Measurements from ENCODE around the gene PBX3. TPM values are rescaled to one million over a fixed set of nuclear protein-coding genes. Genes with fewer than 3 reads are reported as not detected.
A peak's percentile ranks its signal among the peaks of the same experiment; 100 is the strongest.

Gene PBX3
- total RNA-seq, 1 donor from 2014 or later: 48.6 TPM

DNA sequence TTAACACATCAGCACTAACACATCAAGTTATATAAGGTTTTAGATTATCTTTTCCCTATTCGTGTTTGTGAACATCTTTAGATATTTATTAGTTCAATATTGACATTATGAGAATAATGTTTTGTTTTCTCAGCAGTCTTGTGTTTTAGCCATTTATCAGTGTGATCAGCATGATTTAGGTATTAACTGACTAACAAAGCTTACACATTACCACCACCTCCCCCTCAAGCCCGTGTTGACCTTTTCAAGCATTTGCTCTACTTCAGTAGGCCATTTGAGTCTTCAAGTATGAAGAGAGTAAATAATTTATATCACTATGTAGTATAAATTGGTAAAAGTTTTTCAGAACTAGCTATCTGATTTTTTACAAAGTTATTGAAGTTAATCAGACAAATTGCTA is 6.9 kb downstream of the PBX3 start:
- no peaks in the 10 kb centered on the region for H3K9me3 ChIP-seq
- no peak for ATAC-seq
- no peak for DNase-seq
- no peaks in the 10 kb centered on the region for H3K36me3 ChIP-seq
- H3K27ac ChIP-seq: no peak overlapping the region
- no peak overlapping the region for H3K4me3 ChIP-seq
- peaks cover 27% of the 10 kb centered on the region for H3K4me1 ChIP-seq
- TF ChIP-seq, protein P1, sequence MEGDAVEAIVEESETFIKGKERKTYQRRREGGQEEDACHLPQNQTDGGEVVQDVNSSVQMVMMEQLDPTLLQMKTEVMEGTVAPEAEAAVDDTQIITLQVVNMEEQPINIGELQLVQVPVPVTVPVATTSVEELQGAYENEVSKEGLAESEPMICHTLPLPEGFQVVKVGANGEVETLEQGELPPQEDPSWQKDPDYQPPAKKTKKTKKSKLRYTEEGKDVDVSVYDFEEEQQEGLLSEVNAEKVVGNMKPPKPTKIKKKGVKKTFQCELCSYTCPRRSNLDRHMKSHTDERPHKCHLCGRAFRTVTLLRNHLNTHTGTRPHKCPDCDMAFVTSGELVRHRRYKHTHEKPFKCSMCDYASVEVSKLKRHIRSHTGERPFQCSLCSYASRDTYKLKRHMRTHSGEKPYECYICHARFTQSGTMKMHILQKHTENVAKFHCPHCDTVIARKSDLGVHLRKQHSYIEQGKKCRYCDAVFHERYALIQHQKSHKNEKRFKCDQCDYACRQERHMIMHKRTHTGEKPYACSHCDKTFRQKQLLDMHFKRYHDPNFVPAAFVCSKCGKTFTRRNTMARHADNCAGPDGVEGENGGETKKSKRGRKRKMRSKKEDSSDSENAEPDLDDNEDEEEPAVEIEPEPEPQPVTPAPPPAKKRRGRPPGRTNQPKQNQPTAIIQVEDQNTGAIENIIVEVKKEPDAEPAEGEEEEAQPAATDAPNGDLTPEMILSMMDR (IDR thresholded peaks at IDR 0.05): no peak
- H3K27me3 ChIP-seq: no peaks in the 10 kb centered on the region
- intact Hi-C loops (cut with DNase I): no loop called here

DNA sequence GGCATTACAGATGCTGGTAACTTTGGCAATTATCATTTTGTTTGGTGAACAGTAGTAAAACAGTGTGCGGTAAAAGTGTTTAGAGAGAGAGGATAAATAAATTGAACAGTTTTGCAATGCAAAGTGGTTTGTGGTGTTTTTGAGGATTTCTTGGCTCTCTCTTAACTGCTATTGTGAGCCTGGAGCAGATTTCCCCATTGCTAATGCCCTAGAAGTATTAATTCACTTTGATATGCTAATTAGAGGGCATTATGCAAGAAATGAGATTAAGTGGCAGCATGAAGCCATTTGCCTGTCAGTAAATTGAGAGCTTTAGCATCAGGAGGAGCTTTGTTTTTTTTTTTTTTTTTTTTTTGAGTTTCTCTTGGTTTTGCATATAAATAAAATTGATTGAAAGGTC is 8.2 kb downstream of the PBX3 start:
- Histone ChIP-seq H3K4me1 (peaks cover 18% of the 10 kb centered on the region), H3K27ac (no peak overlapping the region), H3K4me3 (no peak overlapping the region), H3K9me3 (no peaks in the 10 kb centered on the region), H3K27me3 (no peaks in the 10 kb centered on the region), H3K36me3 (no peaks in the 10 kb centered on the region)
- DNase-seq: no peak
- ATAC-seq: no peak
- intact Hi-C loops (cut with DNase I): no loop called here
- TF ChIP-seq, protein P1 (IDR thresholded peaks at IDR 0.05): no peak

- no peaks in the 10 kb centered on the region for H3K9me3 ChIP-seq
- H3K4me3 ChIP-seq: no peak overlapping the region
- H3K27me3 ChIP-seq: no peaks in the 10 kb centered on the region
- TF ChIP-seq, protein P1 (IDR thresholded peaks at IDR 0.05): no peak
- no peaks in the 10 kb centered on the region for H3K36me3 ChIP-seq
- intact Hi-C loops (cut with DNase I): no loop called here
- peaks cover 14% of the 10 kb centered on the region for H3K4me1 ChIP-seq
- no peak overlapping the region for H3K27ac ChIP-seq
- no peak for DNase-seq
- ATAC-seq: no peak
Observed at GRCh38 chr9:125756518-125756917, 9.3 kb downstream of the PBX3 start.

- Histone ChIP-seq H3K4me3 (no peak overlapping the region), H3K9me3 (no peaks in the 10 kb centered on the region), H3K36me3 (no peaks in the 10 kb centered on the region), H3K27ac (no peak overlapping the region), H3K4me1 (peaks cover 18% of the 10 kb centered on the region), H3K27me3 (no peaks in the 10 kb centered on the region)
- TF ChIP-seq, protein P1 (IDR thresholded peaks at IDR 0.05): no peak
- intact Hi-C loops (cut with DNase I): no loop called here
- DNase-seq (no peak), ATAC-seq (no peak)
Observed at GRCh38 chr9:125757834-125758233, 10.7 kb downstream of the PBX3 start.

GRCh38 chr9:125758986-125759763 is 12.0 kb downstream of the PBX3 start:
- Histone ChIP-seq H3K9me3 (no peaks in the 10 kb centered on the region), H3K36me3 (no peaks in the 10 kb centered on the region), H3K27ac (no peak overlapping the region), H3K4me3 (peak overlapping the region; percentile 22), H3K4me1 (peaks cover 30% of the 10 kb centered on the region), H3K27me3 (no peaks in the 10 kb centered on the region)
- peak; percentile 93 for ATAC-seq
- intact Hi-C loops (cut with DNase I): no loop called here
- TF ChIP-seq, protein P1 (IDR thresholded peaks at IDR 0.05): no peak
- DNase-seq: no peak

Measured in upper lobe of right lung (tissue), 1 donor.